Prostate gland (tissue), 2 donors: ENCODE data around the gene BCAS3. TPM values are rescaled to one million over a fixed set of nuclear protein-coding genes. Genes with fewer than 3 reads are reported as not detected.
A peak's percentile ranks its signal among the peaks of the same experiment; 100 is the strongest.

Experiments
- DNase-seq: peaks from one replicate; pipeline ENCODE4 v3.0.0-alpha.2; 2019; ENCODE audit warnings: low spot score
- H3K27ac ChIP-seq, 2 donors: fragments of 200-600 bp; sonication (generic); 2 replicates each; pipeline ENCODE4 v1.5.1; 2017 to 2019
- H3K27me3 ChIP-seq: fragments of 200-600 bp; sonication (generic); replicated peaks from 2 replicates; pipeline ENCODE4 v1.5.1; 2019; ENCODE audit not compliant: insufficient read depth
- H3K36me3 ChIP-seq, 2 donors: fragments of 200-600 bp; sonication (generic); 1 replicate in 1 of 2; 2 replicates in 1 of 2; pipeline versions ENCODE4 v1.5.1 to v1.8.1; 2017 to 2019
- H3K4me1 ChIP-seq: fragments of 200-600 bp; sonication (generic); replicated peaks from 2 replicates; pipeline ENCODE4 v1.5.1; 2019
- H3K4me3 ChIP-seq, 2 donors: fragments of 200-600 bp; sonication (generic); 2 replicates each; pipeline ENCODE4 v1.5.1; 2017 to 2019
- H3K9me3 ChIP-seq: fragments of 200-600 bp; sonication (generic); 2 replicates; pipeline ENCODE4 v1.5.1; 2017
- POLR2A ChIP-seq: fragments of 450-650 bp; IDR thresholded peaks from one replicate; pipeline ENCODE4 v1.6.1; 2016; ENCODE audit warnings: antibody characterized with exemption, mild to moderate bottlenecking
- POLR2AphosphoS5 ChIP-seq: sonication (generic); formaldehyde crosslinking; IDR thresholded peaks from one replicate; pipeline ENCODE4 v1.6.1; 2017; ENCODE audit warnings: antibody characterized with exemption
- WGBS: methylation state at CpG from one replicate; pipeline ENCODE4 v1.1.5; 2018; 5-methylcytosine and 5-hydroxymethylcytosine counted together
- intact Hi-C: fragments of 100-400 bp; cut with DNase I; formaldehyde crosslinking; loops from one replicate; pipeline ENCODE4 v1.14.2; 2022
- total RNA-seq, 2 donors: library from RNA; depleted of rRNA; stranded (reverse); fragments of >200 nt; gene quantifications; one replicate each; pipeline ENCODE4 v1.1.0, GENCODE V29; 2016
- TF ChIP-seq, protein P1 (sequence below), 4 experiments: fragments of 200-600 bp in 2 of 4; fragments of 450-650 bp in 2 of 4; sonication (generic) in 2 of 4; IDR thresholded peaks; 1 replicate in 3 of 4; 2 replicates in 1 of 4; pipeline ENCODE4 v1.5.1; 2016 to 2019; ENCODE audit warnings: antibody characterized with exemption in 4 of 4, mild to moderate bottlenecking in 2 of 4, moderate library complexity in 2 of 4

The BCAS3 gene
- total RNA-seq, 2 donors from 2014 or later, result 57.8 to 93.9 TPM

DNA sequence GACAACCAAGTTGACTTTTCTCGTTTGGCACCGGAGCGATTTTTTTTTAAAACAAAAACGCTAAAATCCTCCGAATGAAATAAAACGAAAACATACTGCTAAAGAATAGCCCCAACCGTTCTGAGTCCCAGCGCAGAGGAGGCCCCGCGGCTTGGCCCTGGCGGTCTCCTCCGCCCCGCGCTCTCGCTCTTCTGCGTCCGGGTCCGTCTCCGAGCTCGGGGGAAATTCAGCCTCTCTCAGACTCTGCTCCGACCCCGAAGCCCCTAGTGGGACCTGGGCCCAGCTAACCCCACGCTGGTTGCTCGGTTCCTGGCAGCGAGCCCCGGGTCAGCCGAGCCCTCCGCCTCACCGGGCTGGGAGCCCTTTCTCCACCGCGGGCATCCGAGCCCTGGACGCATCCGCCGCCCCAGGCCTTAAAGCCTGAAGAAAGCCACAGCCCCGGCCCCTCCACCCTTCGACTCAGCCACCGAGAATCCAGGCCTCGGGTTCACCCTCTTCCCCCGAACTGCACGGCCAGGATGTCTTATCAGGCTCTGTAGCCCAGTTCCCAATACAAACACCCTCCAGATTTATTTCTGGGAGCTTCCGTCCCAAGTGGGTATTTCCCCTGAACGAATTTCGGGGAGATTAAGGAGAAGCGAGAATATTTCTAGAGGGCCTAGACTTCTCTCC, 723.2 kb downstream of the BCAS3 start:
- H3K4me1 ChIP-seq, result peaks cover 12% of the 10 kb centered on the region
- TF ChIP-seq POLR2AphosphoS5, result no peak
- no peak for TF ChIP-seq POLR2A
- TF ChIP-seq, protein P1, sequence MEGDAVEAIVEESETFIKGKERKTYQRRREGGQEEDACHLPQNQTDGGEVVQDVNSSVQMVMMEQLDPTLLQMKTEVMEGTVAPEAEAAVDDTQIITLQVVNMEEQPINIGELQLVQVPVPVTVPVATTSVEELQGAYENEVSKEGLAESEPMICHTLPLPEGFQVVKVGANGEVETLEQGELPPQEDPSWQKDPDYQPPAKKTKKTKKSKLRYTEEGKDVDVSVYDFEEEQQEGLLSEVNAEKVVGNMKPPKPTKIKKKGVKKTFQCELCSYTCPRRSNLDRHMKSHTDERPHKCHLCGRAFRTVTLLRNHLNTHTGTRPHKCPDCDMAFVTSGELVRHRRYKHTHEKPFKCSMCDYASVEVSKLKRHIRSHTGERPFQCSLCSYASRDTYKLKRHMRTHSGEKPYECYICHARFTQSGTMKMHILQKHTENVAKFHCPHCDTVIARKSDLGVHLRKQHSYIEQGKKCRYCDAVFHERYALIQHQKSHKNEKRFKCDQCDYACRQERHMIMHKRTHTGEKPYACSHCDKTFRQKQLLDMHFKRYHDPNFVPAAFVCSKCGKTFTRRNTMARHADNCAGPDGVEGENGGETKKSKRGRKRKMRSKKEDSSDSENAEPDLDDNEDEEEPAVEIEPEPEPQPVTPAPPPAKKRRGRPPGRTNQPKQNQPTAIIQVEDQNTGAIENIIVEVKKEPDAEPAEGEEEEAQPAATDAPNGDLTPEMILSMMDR (IDR thresholded peaks at IDR 0.05), result no peak
- no peak for DNase-seq
- intact Hi-C loops, result loop anchor here (5.0 kb wide), 2 partner anchors 51 to 654 kb away; partner anchors contain the start of gene TBX4
- H3K27ac ChIP-seq, result peak overlapping the region; percentile 79 to 84
- H3K9me3 ChIP-seq, result no peaks in the 10 kb centered on the region
- H3K27me3 ChIP-seq, result peaks cover 14% of the 10 kb centered on the region
- 34% methylated on average over 45 of the region's 45 CpGs for WGBS
- H3K4me3 ChIP-seq, result peak overlapping the region; percentile 45 to 56
- no peaks in the 10 kb centered on the region for H3K36me3 ChIP-seq

DNA sequence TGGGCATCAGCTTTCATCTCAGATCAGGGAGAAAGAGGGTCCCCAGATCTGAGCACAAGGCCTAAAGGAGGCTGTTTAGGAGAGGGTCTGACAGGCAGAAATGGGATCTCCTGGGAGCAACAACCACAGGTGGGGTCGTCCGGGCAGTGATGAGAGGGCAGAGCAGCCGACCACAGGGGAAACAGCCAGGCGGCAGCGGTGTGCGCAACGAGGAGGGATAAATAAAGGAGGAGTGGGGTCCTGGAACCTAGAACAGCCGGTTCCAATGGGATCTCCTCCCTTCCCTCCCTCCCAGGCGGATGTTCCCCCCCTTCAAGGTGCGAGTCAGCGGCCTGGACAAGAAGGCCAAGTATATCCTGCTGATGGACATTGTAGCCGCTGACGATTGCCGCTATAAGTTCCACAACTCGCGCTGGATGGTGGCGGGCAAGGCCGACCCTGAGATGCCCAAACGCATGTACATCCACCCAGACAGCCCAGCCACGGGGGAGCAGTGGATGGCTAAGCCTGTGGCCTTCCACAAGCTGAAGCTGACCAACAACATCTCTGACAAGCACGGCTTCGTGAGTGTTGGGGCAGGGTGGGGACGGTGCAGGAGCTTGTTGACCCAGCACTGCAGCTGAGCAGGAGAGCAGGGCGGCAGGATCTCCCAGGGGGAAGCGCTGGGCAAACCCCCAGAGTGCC, 723.9 kb downstream of the BCAS3 start:
- peak overlapping the region; percentile 79 to 84 for H3K27ac ChIP-seq
- peaks cover 12% of the 10 kb centered on the region for H3K4me1 ChIP-seq
- H3K4me3 ChIP-seq, result peak overlapping the region; percentile 45 to 56
- intact Hi-C loops, result loop anchor here (5.0 kb wide), 2 partner anchors 51 to 654 kb away; partner anchors contain the start of gene TBX4
- H3K9me3 ChIP-seq, result no peaks in the 10 kb centered on the region
- WGBS, result 61% methylated on average over 25 of the region's 25 CpGs
- DNase-seq, result no peak
- no peak for TF ChIP-seq POLR2A
- TF ChIP-seq, protein P1 (IDR thresholded peaks at IDR 0.05), result no peak
- TF ChIP-seq POLR2AphosphoS5, result no peak
- peaks cover 14% of the 10 kb centered on the region for H3K27me3 ChIP-seq
- H3K36me3 ChIP-seq, result no peaks in the 10 kb centered on the region

DNA sequence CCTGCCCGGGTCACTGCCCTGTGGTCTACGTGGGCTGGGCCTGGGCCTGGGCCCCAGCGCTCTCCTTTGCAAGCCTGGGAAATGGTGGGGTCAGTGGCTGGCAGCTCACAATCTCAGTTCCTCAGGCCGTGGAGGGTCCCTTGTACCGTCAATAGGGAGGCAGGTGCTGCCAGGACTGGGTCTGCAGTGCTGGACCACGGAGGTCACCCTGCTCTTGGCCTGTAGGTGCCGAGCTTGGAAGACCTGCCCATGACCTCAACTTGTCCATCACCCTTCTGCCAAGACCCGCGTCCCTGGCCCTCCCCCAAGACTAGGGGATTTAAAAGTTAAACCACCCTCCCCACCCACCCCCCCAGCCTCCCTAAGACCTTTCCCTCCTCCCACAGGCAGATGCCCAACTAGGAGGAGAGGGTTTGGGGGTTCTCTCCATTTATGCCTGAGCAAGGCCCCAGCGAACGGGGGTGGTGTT, 724.5 kb downstream of the BCAS3 start:
- peaks cover 8% of the 10 kb centered on the region for H3K4me1 ChIP-seq
- no peaks in the 10 kb centered on the region for H3K9me3 ChIP-seq
- TF ChIP-seq, protein P1 (IDR thresholded peaks at IDR 0.05), result no peak
- TF ChIP-seq POLR2A (no peak), POLR2AphosphoS5 (no peak)
- peak overlapping the region; percentile 79 to 84 for H3K27ac ChIP-seq
- H3K27me3 ChIP-seq, result peaks cover 14% of the 10 kb centered on the region
- H3K4me3 ChIP-seq, result peak overlapping the region; percentile 45 to 56
- no peak for DNase-seq
- no peaks in the 10 kb centered on the region for H3K36me3 ChIP-seq
- intact Hi-C loops, result loop anchor here (5.0 kb wide), 2 partner anchors 50 to 655 kb away; partner anchors contain the start of gene TBX4
- WGBS, result 64% methylated on average over 11 of the region's 11 CpGs

DNA sequence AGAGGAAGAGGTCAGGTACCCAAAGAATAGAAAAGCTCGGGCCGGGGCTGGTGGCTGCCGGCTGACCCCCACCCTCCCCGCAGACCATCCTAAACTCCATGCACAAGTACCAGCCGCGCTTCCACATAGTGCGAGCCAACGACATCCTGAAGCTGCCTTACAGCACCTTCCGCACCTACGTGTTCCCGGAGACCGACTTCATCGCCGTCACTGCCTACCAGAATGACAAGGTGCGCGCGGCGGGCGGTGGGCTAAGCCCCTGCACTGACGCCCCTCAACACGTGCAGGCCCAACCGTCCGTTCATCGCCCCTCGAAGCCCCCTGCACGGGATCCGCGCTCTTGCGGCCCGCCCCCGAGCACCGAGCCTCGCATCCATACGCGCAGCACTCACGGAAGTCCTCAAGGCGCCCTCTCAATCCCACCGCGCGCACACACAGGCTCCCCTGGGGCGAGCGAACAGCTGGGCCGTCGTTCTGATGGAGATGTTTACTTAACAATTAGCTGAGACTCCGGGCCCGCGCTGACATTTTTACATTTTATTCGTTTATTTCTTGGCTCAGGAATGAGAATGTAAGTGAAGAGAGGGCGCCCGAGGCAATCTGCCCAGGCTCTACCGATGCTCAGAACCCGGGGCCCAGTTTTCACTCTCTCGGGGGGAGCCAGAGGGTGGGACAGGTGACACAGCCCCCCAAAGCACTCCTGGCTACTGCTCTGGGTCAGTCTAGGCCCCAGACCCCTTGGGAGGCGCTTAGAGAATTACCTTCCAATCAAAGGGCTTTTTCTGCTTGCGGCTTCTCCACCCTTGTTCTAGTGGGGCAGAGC, 725.5 kb downstream of the BCAS3 start:
- Histone ChIP-seq H3K27ac (peak overlapping the region; percentile 79 to 84), H3K36me3 (no peaks in the 10 kb centered on the region), H3K9me3 (no peaks in the 10 kb centered on the region), H3K27me3 (peaks cover 11% of the 10 kb centered on the region), H3K4me3 (peak overlapping the region; percentile 22 to 56), H3K4me1 (no peaks in the 10 kb centered on the region)
- no peak for DNase-seq
- 16% methylated on average over 53 of the region's 55 CpGs for WGBS
- intact Hi-C loops, result loop anchor here (5.0 kb wide), 2 partner anchors 49 to 656 kb away; partner anchors contain the start of gene TBX4
- no peak for TF ChIP-seq POLR2A
- TF ChIP-seq POLR2AphosphoS5, result no peak
